ENCODE data around the gene FAM107B. TPM values are rescaled to one million over a fixed set of nuclear protein-coding genes. Genes with fewer than 3 reads are reported as not detected.

The FAM107B gene
- total RNA-seq, 1 experiment from 2014 or later, result 24.5 TPM

GRCh38 chr10:14692344-14693076 lies 82.2 kb downstream of the FAM107B start:
- no CpG with 5 or more reads among the region's 16 CpGs for WGBS (ENCODE audit: extremely low coverage, insufficient read length, low lambda C conversion rate)
- H3K79me1 ChIP-seq (ENCODE audit: insufficient read depth, low read depth, low read length, poor library complexity, severe bottlenecking), result no peaks in the 10 kb centered on the region
- TF ChIP-seq CTCF (conservative IDR thresholded peaks at IDR 0.05), result no peak
- H3K9ac ChIP-seq (ENCODE audit: extremely low read depth, insufficient read length, low read length), result no peak overlapping the region
- H2BK5ac ChIP-seq (ENCODE audit: insufficient read length, low read length), result no peak overlapping the region
- no peaks in the 10 kb centered on the region for H3K23me2 ChIP-seq (ENCODE audit: insufficient read length, low read depth, low read length, poor library complexity, severe bottlenecking)
- no peak overlapping the region for H2BK12ac ChIP-seq (ENCODE audit: insufficient read length, low read depth, low read length)
- H3K23ac ChIP-seq (ENCODE audit: insufficient read length, low read depth, low read length), result no peak overlapping the region
- H2BK20ac ChIP-seq (ENCODE audit: low read depth, low read length, poor library complexity, severe bottlenecking), result no peak overlapping the region
- no peak overlapping the region for H4K5ac ChIP-seq (ENCODE audit: insufficient read length, low read depth, low read length)
- no peaks in the 10 kb centered on the region for H4K20me1 ChIP-seq (ENCODE audit: control insufficient read depth, insufficient read depth, insufficient read length)
- H4K91ac ChIP-seq (ENCODE audit: insufficient read length, low read depth, low read length), result no peak overlapping the region
- no peak overlapping the region for H3K4ac ChIP-seq (ENCODE audit: low read depth, low read length)
- no peaks in the 10 kb centered on the region for H3K9me3 Mint-ChIP-seq
- H3K27me3 Mint-ChIP-seq (ENCODE audit: low read depth), result no peaks in the 10 kb centered on the region
- no peaks in the 10 kb centered on the region for H3K79me2 ChIP-seq (ENCODE audit: insufficient read depth, low read length)
- H3K4me1 Mint-ChIP-seq, result peaks cover 0 to 11% of the 10 kb centered on the region in 2 experiments; a peak in 2 of 4 replicates
- H3K27ac Mint-ChIP-seq, result no peak overlapping the region
- no peak overlapping the region for H3T11ph ChIP-seq (ENCODE audit: low read length)
- no peak overlapping the region for H3K14ac ChIP-seq (ENCODE audit: insufficient read depth, low read length)
- H2BK15ac ChIP-seq (ENCODE audit: low read depth, low read length), result no peak overlapping the region
- DNase-seq, result no peak
- H3K18ac ChIP-seq (ENCODE audit: insufficient read length, low read depth, low read length), result no peak overlapping the region
- H3K27ac ChIP-seq (ENCODE audit: insufficient read length, low read depth, low read length), result no peak overlapping the region
- H2AK5ac ChIP-seq (ENCODE audit: insufficient read length, low read length), result no peak overlapping the region
- no peaks in the 10 kb centered on the region for H3K9me3 ChIP-seq (ENCODE audit: control insufficient read depth, low read depth, low read length)
- no peak overlapping the region for H3K4me2 ChIP-seq (ENCODE audit: insufficient read depth, insufficient read length, low read length)
- no peaks in the 10 kb centered on the region for H3K4me1 ChIP-seq (ENCODE audit: insufficient read depth, low read length)
- no peak overlapping the region for H3K56ac ChIP-seq (ENCODE audit: insufficient read length, low read depth, low read length)
- H2BK120ac ChIP-seq (ENCODE audit: low read depth, low read length, poor library complexity, severe bottlenecking), result no peak overlapping the region
- H3K36me3 Mint-ChIP-seq (ENCODE audit: insufficient read depth in 1 of 3, low read depth in 3 of 3), result no peaks in the 10 kb centered on the region
- no peak overlapping the region for H2AFZ ChIP-seq (ENCODE audit: low read length)
- H3K27me3 ChIP-seq (ENCODE audit: insufficient read depth, low read length), result no peaks in the 10 kb centered on the region
- H3K4me3 Mint-ChIP-seq, result no peak overlapping the region
- H4K8ac ChIP-seq (replicated peaks; ENCODE audit: insufficient read length, low read depth, low read length), result no peak overlapping the region

All from H9 (cell line).